ENCODE measurements around the gene TDRD10.

Gene TDRD10

DNA sequence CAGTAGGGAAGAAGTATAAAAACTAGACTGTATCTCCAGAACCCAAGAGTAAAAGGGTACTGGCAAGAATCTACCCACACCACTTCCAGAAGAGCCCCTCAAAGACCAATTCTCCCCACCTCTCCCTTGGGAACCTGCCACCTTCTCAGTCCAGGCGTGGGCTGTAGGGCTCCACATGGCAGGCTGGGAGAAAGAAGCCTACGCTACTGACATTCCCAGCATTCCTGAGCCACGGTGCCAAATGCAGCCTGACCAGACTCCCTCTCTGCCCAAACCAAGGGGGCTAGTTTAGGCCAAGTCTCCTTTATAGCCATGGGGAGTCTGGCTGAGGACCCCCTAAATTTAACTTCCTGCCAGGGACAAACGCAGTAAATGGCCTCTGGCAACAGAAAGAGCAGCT is 54.4 kb downstream of the TDRD10 start:
- no peak for DNase-seq

DNA sequence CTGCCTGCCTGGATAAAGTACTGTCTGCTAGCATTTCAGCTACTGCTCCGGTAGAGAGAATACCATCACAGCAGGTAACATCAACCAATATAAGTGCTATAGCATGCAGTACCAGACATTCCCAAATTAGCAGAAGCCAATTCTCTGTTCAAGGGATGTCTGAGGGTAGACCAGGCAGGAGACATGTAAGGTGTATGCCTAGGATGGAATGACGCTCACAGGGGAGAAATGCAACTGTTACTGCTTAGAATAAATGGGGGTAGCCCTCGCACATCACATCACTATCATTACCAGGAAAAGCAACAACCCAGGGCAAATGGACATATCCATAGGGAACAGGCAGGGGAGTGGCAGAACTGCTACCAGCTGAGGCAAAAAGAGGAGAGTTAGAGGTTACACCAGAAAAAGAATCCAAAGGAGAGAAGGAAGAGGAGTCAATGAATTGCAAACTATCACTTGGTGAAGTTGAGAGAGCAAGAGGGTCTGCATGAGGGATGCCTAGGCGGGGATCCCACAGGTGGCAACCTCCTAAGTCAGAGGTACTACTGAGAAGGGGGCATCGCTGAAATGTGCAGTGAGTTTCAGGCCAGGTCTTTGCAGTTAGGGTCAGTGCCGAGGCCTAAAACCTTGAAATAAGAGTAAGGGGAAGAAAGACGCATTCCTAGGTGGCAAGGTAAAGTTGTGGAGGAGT is 55.4 kb downstream of the TDRD10 start:
- DNase-seq = no peak

DNA sequence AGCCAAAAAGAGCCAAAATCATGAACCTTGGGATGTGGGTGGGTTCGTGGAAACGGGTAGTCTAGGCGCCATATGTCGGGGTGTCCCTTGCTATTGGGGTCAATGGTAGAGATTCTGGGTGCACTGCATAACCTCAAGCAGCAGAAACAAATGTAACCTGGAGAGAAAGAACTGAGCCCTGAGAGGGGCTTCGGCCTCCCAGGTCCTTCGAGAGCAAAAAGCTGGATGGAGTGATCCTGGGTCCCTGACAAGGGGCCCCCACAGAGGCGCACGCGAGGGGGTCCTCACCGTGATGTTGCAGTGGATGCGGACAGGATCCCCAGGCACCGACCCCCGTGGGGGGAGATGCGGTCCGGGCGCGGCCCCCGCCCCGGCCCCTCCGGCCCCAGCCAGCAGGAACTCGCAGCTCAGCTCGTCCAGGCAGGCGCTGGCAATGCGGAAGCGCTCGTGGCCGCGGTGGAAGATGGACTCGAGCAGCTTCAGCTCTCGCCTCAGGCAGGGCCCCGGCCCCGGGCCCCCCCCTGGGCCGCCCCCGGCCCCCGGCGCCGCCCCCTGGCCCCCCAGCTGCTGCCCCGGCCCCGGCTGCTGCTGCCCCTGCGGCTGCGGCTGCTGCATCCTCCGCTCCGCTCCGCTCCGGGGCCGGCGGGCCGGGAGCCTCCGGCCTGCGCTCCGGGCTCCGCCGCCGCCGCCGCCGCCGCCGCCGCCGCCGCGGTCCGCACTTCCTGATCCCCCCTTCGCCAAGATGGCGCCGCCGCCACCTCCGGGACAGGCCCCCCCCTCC is 56.1 kb downstream of the TDRD10 start, which contains the start of gene UBE2Q1:
TSS of gene UBE2Q1 (minus strand) at position 724 of the 781 bp plus-strand sequence. CDS start at position 615, 109 bp downstream.
- DNase-seq = peak in 2 of 4 experiments; percentile 49

DNA sequence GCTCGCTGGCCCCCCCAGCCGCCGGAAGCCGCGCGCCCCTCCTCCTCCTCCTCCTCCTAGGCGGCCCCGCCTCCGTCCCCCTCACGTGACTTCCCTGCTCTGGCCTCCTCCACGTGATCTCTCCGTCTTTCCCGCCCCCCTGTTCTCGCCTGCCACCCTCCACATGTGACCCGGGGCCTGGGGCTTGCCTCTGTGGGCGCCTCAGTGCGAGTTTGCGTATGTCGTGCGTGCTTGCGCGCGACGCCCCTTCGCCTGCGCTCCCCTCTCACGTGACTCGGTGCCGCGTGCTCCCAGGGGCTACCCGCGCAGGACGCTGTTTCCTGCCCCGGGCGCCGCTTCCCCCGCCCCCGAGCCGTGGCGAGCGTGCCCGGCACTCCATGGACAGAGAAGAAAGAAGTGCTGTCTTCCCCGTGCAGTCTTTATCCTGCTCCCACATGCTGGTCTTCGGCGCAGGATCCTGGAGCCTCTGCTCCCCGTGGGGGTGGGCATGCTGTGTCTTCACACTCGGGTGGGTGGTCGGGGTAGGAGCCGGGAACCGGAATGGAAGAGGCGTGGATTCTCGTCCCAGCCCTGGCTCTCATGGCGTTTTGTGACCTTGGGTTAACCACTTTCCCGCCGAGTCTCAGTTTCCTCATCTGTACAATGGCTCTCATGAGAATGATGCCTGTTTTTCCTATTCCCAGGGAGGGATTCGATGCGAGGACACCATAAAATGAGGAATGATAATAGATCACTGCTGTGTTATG is 56.9 kb downstream of the TDRD10 start:
- peak; percentile 97 to 99 (median 98) for DNase-seq

DNA sequence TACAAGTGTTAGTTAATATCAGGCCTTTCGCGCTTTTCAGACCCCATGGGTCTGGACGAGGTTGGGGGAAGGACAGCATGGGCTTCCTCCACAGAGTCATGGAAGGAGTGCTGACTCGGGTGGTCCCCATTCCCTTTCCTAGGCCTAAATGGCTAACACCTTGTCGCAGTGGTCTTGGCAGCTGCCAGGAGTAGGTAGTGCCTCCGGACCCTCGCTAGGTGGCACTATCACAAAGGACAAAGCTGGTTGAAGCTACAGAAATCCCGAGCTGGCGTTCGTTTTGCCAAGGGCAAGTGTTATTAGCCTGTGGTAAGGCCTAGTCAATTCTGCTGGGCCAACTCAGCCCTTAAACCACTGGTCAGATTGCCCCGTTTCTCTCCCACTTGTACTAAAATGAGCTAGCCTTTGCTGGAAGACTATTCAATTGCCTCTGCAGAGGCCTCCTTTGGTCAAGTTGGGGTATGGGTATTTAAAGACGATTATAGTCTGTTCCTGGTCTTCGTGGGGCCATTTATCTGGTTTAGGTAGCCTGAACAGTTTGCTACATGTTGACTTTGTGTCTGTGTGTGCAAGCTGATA is 57.5 kb downstream of the TDRD10 start:
- DNase-seq = peak; percentile 50 to 66 (median 62)

DNA sequence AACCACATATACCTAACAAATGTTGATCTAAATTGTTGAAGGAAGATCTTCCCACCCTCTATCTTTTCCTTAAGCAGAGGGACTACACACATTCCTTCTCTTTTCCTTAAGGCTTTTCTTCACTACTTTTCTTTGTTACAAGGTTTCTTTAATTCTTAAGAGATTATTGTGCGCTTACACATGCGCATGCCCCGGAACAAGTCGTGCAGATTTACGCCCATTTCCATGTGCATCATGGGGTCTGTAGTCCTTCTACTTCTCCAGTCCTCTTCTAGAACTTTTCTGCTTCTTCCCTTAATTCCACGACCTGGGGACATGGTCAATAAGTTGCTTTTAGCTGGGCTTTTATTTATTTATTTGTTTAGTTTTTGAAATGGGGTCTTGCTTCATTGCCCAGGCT is 63.9 kb downstream of the TDRD10 start:
- DNase-seq = no peak

DNA sequence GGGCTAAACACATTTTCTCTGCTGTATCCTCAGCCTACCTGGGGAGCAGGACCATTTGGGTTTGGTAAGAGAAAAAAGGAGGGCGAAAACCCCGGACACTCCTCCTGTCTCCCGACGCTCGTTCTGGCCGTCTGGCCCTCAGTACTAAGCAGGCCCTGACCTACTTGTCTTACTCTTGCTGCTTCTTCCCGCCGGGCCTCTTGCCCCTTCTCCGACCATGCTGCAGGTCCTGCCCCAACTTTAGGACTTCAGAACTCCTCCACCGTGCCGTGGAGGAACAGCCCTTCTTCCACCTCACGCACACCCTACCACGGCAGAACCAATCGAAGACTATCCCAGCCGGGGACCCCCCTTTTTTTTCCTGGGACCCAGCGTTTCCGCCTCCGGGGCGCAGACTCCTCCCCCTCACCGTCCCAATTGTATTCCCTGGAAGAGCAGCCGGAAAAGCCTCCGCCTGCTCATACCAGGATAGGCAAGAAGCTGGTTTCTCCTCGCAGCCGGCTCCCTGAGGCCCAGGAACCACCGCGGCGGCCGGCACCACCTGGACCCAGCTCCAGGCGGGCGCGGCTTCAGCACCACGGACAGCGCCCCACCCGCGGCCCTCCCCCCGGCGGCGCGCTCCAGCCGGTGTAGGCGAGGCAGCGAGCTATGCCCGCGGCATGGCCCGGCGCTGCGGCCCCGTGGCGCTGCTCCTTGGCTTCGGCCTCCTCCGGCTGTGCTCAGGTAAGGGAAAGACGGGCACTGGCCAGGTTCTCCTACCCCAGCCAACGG is 65.6 kb downstream of the TDRD10 start, which contains the start of gene CHRNB2:
TSS of gene CHRNB2 (plus strand) at position 393 of the 771 bp plus-strand sequence. CDS start at position 660, 267 bp downstream.
- peak; percentile 30 to 57 (median 44) for DNase-seq

DNA sequence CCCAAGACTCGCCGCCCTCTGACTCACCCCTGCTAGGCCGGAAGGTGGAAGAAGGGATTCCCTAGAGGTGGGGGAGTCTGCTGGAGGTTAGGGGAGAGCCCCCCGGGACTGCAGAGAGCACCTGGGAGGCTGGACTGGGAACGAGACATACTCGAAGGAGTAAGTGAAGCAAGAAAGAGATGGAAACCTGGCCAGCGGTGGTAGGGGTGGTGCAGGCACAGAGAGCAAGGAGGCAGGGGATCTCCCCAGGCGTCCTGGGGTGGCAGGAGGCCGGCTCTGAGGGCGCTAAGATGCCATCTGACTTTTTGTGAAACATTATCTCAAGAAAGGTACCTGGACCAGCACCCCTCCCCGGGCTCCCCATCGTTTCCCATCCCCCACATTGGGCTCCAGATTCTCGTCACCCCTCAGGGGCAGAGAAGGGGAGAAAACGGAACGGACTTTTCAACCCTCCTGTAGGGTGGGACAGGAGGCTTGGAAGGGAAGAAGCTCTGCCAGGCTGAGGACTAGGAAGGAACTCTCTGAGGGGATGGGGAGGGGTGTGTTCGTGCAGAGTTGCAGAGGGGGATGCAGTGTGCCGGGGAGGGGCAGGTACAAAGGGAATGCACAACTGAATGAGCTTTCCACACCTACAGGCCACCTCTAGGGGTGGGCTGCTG is 66.3 kb downstream of the TDRD10 start:
- no peak for DNase-seq

DNA sequence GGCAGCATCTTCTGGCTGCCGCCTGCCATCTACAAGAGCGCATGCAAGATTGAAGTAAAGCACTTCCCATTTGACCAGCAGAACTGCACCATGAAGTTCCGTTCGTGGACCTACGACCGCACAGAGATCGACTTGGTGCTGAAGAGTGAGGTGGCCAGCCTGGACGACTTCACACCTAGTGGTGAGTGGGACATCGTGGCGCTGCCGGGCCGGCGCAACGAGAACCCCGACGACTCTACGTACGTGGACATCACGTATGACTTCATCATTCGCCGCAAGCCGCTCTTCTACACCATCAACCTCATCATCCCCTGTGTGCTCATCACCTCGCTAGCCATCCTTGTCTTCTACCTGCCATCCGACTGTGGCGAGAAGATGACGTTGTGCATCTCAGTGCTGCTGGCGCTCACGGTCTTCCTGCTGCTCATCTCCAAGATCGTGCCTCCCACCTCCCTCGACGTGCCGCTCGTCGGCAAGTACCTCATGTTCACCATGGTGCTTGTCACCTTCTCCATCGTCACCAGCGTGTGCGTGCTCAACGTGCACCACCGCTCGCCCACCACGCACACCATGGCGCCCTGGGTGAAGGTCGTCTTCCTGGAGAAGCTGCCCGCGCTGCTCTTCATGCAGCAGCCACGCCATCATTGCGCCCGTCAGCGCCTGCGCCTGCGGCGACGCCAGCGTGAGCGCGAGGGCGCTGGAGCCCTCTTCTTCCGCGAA is 69.4 kb downstream of the TDRD10 start:
- DNase-seq = no peak

DNA sequence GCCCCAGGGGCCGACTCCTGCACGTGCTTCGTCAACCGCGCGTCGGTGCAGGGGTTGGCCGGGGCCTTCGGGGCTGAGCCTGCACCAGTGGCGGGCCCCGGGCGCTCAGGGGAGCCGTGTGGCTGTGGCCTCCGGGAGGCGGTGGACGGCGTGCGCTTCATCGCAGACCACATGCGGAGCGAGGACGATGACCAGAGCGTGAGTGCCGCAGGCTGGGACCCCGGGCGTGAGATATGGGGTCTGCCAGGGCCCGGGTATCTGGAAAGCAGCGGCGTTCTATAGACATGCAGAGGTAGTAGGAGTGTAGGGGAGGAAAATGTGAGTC is 69.9 kb downstream of the TDRD10 start:
- no peak for DNase-seq

DNA sequence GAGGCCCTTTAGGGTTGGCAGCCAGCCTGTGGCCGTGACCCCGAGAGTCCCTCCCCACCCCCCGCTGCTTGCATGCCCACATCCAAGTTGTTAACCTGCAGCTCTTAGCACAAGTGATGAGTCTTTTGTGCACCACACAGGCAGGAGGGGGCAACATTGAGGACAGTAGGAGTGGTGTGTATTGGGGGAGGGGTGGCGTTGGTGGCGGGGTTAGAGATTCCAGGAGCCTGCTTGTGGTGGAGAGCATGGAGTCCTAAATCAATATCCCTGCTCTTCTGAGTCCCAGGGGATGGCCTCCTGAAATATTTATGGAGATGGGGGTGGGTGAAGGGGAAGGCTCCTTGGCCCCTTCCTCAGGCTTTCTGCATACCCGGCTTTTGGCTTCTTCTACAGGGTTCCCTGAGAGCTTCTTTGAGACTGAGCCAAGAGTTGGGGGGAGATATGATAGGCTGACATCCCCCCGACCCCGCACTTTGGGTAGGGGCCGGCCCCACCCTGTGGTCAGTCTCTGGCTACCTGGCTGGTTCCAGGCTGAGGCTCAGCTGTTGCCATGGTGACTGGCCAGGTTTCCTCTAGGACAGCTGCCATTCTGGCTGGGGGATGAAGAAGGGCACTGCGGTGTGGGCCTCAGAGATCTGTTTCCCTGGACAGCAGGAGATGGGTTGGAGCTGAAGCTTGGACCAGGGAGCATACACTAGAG is 70.6 kb downstream of the TDRD10 start:
- no peak for DNase-seq

DNA sequence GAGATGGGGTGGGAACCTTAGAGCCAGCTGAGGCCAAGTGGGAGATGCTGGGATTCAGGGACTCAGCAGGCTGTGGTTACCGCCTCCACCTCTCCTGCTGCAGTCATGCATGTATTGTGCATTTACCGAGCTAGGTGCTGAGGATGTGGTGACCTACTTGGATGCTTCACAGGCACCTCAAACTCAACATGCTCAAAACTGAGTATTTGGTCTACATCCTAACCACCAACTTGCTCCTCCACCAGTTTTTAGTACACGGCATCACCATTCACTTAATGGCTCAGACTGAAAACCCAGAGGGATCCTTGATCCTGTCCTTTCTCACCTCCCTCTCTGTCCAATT is 71.1 kb downstream of the TDRD10 start:
- no peak for DNase-seq

DNA sequence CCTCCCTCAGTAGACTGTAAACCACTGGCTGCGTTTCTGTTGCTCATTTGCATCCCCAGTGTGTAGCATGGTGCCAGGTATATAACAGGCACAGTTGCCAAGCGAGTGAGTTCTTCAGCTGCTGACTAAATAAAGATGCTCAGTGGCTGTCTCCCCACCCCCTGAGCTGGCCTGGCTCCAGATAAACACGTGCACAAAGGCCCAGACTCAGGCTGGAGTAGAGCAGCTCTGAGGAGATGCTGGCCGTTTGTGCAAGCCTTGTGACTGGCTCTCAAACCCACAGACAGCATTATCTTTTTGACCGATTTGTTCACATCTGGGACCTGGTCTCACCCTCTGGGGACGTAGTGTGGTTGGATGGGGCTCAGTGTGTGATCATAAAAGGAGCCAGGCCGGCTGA is 72.7 kb downstream of the TDRD10 start:
- DNase-seq = no peak

DNA sequence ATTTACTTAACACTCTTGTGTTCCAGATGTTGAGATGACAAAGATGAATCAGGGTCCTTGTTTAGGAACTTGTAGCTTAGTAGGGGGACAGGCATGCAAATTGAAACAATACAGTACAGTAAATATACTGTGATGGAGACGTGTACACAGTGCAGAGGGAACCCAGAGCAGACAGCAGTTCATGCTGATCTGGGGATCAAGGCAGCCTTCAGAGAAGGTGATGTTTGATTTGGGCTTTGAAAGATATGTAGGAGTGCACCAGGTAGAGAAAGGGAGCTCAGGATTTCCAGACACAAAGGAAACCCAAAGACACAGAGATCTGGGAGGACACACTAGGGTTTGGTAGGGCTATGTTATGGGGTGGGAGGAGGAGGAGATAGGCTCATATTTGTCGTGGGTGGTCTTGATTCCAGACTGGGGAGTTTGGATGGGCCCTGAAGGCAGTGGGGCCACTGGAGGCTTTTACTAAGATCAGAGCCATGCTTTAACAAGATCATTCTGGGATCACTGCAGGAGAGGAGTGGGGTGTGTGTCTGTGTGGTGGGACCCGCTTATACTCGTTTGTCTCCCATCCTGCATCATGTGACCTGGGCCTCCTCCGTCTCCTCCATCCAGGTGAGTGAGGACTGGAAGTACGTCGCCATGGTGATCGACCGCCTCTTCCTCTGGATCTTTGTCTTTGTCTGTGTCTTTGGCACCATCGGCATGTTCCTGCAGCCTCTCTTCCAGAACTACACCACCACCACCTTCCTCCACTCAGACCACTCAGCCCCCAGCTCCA is 73.3 kb downstream of the TDRD10 start:
- no peak for DNase-seq

DNA sequence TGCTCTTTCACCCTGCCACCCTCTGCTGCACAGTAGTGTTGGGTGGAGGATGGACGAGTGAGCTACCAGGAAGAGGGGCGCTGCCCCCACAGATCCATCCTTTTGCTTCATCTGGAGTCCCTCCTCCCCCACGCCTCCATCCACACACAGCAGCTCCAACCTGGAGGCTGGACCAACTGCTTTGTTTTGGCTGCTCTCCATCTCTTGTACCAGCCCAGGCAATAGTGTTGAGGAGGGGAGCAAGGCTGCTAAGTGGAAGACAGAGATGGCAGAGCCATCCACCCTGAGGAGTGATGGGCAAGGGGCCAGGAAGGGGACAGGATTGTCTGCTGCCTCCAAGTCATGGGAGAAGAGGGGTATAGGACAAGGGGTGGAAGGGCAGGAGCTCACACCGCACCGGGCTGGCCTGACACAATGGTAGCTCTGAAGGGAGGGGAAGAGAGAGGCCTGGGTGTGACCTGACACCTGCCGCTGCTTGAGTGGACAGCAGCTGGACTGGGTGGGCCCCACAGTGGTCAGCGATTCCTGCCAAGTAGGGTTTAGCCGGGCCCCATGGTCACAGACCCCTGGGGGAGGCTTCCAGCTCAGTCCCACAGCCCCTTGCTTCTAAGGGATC is 74.0 kb downstream of the TDRD10 start:
- no peak for DNase-seq

DNA sequence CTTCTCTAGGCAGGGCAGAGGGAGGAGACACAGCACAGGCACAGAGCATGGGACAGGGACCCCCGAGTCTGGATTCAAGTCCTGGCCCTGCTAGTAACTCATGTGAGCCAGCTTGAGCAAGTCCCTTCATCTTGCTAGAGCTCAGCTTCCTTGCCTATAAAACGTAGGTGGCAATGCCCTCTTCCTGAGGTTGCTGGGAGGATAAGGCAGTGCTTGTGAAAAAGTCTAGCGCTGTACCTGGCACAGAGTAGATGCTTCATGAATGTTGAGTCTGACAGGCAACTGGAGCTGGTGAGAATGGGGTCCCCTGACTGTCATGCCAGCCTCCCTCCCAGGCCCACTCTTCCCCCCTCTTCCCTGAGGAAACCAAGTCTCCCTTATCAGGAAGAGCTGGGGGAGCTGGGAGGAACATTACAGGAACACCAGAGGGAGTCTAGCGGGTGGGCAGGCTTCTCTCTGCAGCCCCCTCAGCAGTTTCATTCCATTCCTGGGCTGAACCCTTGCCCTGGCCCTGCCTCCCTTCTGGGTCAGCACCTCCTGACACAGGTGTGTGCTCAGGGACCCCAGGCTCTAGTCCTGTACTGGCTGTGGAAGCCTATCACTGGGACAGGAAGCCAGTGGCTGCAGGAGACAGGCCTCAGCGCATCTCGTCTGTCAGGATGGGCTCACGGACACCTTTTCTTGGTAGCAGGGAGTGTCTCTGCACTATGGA is 75.5 kb downstream of the TDRD10 start:
- DNase-seq = no peak

DNA sequence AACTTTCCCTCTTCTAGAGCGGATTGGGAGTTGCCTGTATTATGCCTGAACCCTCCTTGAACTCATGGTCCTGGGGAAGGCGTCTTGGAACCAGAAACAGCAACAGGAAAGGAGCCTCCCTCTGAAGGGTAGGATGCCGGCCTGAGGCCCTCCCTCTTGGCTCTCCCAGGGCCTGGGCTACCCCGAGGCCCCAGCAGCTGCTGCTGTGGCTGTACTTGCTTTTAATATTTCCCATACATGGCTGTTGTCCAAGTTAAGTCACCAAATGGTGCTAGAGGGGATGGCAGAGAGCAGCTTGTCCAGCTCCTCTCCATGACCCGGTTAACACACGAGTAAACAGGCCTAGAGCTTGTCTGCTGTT is 76.0 kb downstream of the TDRD10 start:
- no peak for DNase-seq

DNA sequence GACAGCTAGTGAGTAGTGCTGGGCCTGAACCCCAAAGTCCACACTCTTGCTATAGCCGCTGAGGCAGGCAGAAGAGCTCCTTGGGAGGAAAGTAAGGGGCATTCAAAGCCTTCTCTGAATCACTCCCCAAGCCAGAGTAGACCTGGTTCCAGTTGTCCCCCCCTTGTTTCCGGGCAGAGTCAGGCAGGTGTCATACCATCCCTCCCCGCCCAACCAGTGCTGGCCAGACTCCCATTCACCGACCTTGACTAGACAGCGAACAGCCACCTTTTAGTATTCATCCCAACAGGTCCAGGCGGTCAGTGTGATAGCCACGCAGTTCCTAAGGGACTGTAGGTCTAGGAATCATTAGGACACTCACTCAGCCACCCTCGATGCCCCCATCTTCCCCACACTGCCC is 77.4 kb downstream of the TDRD10 start:
- DNase-seq = no peak

DNA sequence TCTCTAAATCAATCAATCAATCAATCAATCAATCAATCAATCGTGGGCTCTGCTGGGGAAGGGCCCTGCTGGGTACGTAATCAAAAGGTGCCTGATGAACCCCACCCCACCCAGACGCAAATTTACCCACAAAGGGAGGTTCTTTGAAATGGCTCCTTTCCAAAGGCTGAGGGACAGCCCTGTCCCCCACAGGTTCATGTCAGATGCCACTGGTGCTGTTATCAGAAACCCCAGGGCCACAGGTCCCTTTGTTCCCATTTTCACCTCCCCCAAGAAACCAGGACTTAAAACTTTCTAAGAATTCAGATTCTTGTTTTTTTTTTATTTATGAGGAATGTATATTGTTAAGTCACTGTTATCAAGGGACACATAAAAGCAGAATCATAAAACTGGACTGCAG is 79.7 kb downstream of the TDRD10 start:
- DNase-seq = no peak
